Fibroblast of lung (primary cell): ENCODE measurements around the gene ABCG2. TPM values are rescaled to one million over a fixed set of nuclear protein-coding genes. Genes with fewer than 3 reads are reported as not detected.
A peak's percentile ranks its signal among the peaks of the same experiment; 100 is the strongest.

ENCODE experiments used
- DNase-seq, 2 donors: peaks; one replicate each; pipeline versions ENCODE4 v3.0.0 to v3.0.0-alpha.2; 2010; ENCODE audit warnings: low read depth in 2 of 2
- H2AFZ ChIP-seq: 2 replicates; pipeline ENCODE4 v1.5.1; 2012; ENCODE audit warnings: low read length, control low read depth, inconsistent platforms
- H3K27ac ChIP-seq: 2 replicates; pipeline ENCODE4 v1.5.1; 2011; ENCODE audit warnings: low read length, control low read depth; ENCODE audit not compliant: insufficient read depth
- H3K27me3 ChIP-seq: 2 replicates; pipeline ENCODE4 v1.5.1; 2011; ENCODE audit warnings: mild to moderate bottlenecking, low read length; ENCODE audit not compliant: control insufficient read depth, insufficient read depth
- H3K36me3 ChIP-seq: 2 replicates; pipeline ENCODE4 v1.5.1; 2011; ENCODE audit warnings: low read length; ENCODE audit not compliant: control insufficient read depth, insufficient read depth
- H3K4me1 ChIP-seq: 2 replicates; pipeline ENCODE4 v1.5.1; 2011; ENCODE audit warnings: low read length; ENCODE audit not compliant: control insufficient read depth, insufficient read depth; ENCODE audit errors: extremely low read depth
- H3K4me2 ChIP-seq: 2 replicates; pipeline ENCODE4 v1.5.1; 2011; ENCODE audit warnings: low read length, control low read depth; ENCODE audit not compliant: insufficient read depth; ENCODE audit errors: extremely low read depth
- H3K4me3 ChIP-seq, 4 experiments: fragments of 200-600 bp in 1 of 4; sonication (generic) in 1 of 4; replicated peaks in 1 of 4; 2 replicates each; pipeline ENCODE4 v1.5.1; 2011 to 2016; ENCODE audit warnings: low read length in 4 of 4, low read depth in 3 of 4, mild to moderate bottlenecking in 3 of 4, control low read depth in 2 of 4, inconsistent platforms in 1 of 4, mixed read lengths in 1 of 4; ENCODE audit not compliant: insufficient read depth in 1 of 4; ENCODE audit errors: control extremely low read depth in 1 of 4
- H3K79me2 ChIP-seq: 2 replicates; pipeline ENCODE4 v1.5.1; 2012; ENCODE audit warnings: mild to moderate bottlenecking, low read length, inconsistent platforms; ENCODE audit not compliant: control insufficient read depth, insufficient read depth
- H3K9ac ChIP-seq: 2 replicates; pipeline ENCODE4 v1.5.1; 2011; ENCODE audit warnings: mild to moderate bottlenecking, low read length, control low read depth; ENCODE audit not compliant: insufficient read depth
- H3K9me3 ChIP-seq: 2 replicates; pipeline ENCODE4 v1.5.1; 2012; ENCODE audit warnings: low read depth, low read length; ENCODE audit not compliant: control insufficient read depth, insufficient read depth
- H4K20me1 ChIP-seq: 2 replicates; pipeline ENCODE4 v1.5.1; 2011; ENCODE audit warnings: low read length; ENCODE audit not compliant: control insufficient read depth, insufficient read depth; ENCODE audit errors: extremely low read depth
- CTCF ChIP-seq, 2 donors: IDR thresholded peaks in 1 of 2; conservative IDR thresholded peaks in 1 of 2; 1 replicate in 1 of 2; 2 replicates in 1 of 2; pipeline ENCODE4 v1.5.1; 2011 to 2012; ENCODE audit warnings: low read length in 2 of 2, control low read depth in 1 of 2, inconsistent platforms in 1 of 2, low read depth in 1 of 2, mild to moderate bottlenecking in 1 of 2
- EZH2 ChIP-seq: IDR thresholded peaks from 2 replicates; pipeline ENCODE4 v1.5.1; 2012; ENCODE audit warnings: low read length, control low read depth, mild to moderate bottlenecking; ENCODE audit errors: missing control alignments
- polyA plus RNA-seq, 2 donors: library from polyadenylated mRNA; depleted of rRNA in 1 of 2; stranded (reverse) in 1 of 2; unstranded in 1 of 2; fragments of >200 nt; gene quantifications; 2 replicates each; pipeline ENCODE4 v1.2.1, GENCODE V29; 2011 to 2012; ENCODE audit warnings: missing spikeins in 1 of 2
- total RNA-seq: library from RNA; depleted of rRNA; stranded (reverse); fragments of >200 nt; gene quantifications from 2 replicates; pipeline ENCODE4 v1.2.1, GENCODE V29; 2014

Gene ABCG2
- total and polyA plus RNA-seq, 2 donors (not counting 1 experiment from before 2014, with no cell fraction given) = 1.3 to 5.5 TPM

GRCh38 chr4:88107406-88108107 lies 50.9 kb downstream of the ABCG2 start:
- Histone ChIP-seq H3K27ac (no peak overlapping the region), H3K4me3 (no peak overlapping the region), H3K4me2 (no peak overlapping the region), H3K79me2 (no peaks in the 10 kb centered on the region), H3K36me3 (no peaks in the 10 kb centered on the region), H2AFZ (no peak overlapping the region), H3K4me1 (peaks cover 8% of the 10 kb centered on the region), H3K9me3 (no peaks in the 10 kb centered on the region), H3K9ac (no peak overlapping the region), H3K27me3 (no peaks in the 10 kb centered on the region), H4K20me1 (no peaks in the 10 kb centered on the region)
- peak; percentile 7 to 43 for DNase-seq
- TF ChIP-seq CTCF (conservative IDR thresholded peaks at IDR 0.05 in 1 of 2, IDR thresholded peaks at IDR 0.05 in 1 of 2; ENCODE audit: low read depth in 1 of 2, low read length in 2 of 2) (no peak), EZH2 (no peak)

- Histone ChIP-seq H3K4me3 (no peak overlapping the region), H3K9me3 (no peaks in the 10 kb centered on the region), H3K36me3 (no peaks in the 10 kb centered on the region), H3K27me3 (no peaks in the 10 kb centered on the region), H2AFZ (no peak overlapping the region), H3K27ac (no peak overlapping the region), H4K20me1 (no peaks in the 10 kb centered on the region), H3K4me2 (no peak overlapping the region), H3K9ac (no peak overlapping the region), H3K4me1 (peaks cover 8% of the 10 kb centered on the region), H3K79me2 (no peaks in the 10 kb centered on the region)
- no peak for TF ChIP-seq EZH2
- no peak for TF ChIP-seq CTCF (conservative IDR thresholded peaks at IDR 0.05 in 1 of 2, IDR thresholded peaks at IDR 0.05 in 1 of 2; ENCODE audit: low read depth in 1 of 2, low read length in 2 of 2)
- DNase-seq = peak; percentile 7 to 66
Measured at GRCh38 chr4:88106205-88106604, 52.2 kb downstream of the ABCG2 start.

- Histone ChIP-seq H3K4me1 (peaks cover 8% of the 10 kb centered on the region), H3K79me2 (no peaks in the 10 kb centered on the region), H3K27me3 (no peaks in the 10 kb centered on the region), H3K9ac (no peak overlapping the region), H4K20me1 (no peaks in the 10 kb centered on the region), H3K4me3 (no peak overlapping the region), H3K9me3 (no peaks in the 10 kb centered on the region), H3K36me3 (no peaks in the 10 kb centered on the region), H3K4me2 (no peak overlapping the region), H2AFZ (no peak overlapping the region), H3K27ac (peak overlapping the region; percentile 34)
- TF ChIP-seq EZH2 = no peak
- TF ChIP-seq CTCF (conservative IDR thresholded peaks at IDR 0.05 in 1 of 2, IDR thresholded peaks at IDR 0.05 in 1 of 2; ENCODE audit: low read depth in 1 of 2, low read length in 2 of 2) = no peak
- DNase-seq = peak; percentile 69 to 80
Measured at GRCh38 chr4:88104902-88105610, 53.4 kb downstream of the ABCG2 start.
